A673 (cell line): ENCODE results near the gene TET3.

ENCODE experiments used
- CTCF ChIP-seq: fragments of 300-800, 200-600 bp; sonication (generic); conservative IDR thresholded peaks from 2 replicates; pipeline ENCODE4 v1.5.1; 2017; ENCODE audit warnings: low read depth, mild to moderate bottlenecking, antibody characterized with exemption, low read length, moderate library complexity, mixed read lengths
- EZH2 ChIP-seq: fragments of 200-600 bp; sonication (generic); IDR thresholded peaks from 2 replicates; pipeline ENCODE4 v1.6.1; 2017; ENCODE audit warnings: borderline replicate concordance, low read depth, mild to moderate bottlenecking, mixed read lengths, antibody characterized with exemption, low read length; ENCODE audit not compliant: poor library complexity, severe bottlenecking

GRCh38 chr2:73984922-73985307 is 205 bp downstream of the TET3 start:
- no peak for TF ChIP-seq CTCF
- TF ChIP-seq EZH2 = no peak
